Tibial nerve (tissue), 4 donors: ENCODE measurements around the gene LTBP1. TPM values are rescaled to one million over a fixed set of nuclear protein-coding genes. Genes with fewer than 3 reads are reported as not detected.

Source experiments
- DNase-seq, 2 donors: peaks; one replicate each; pipeline ENCODE4 v3.0.0-alpha.2; 2019; ENCODE audit warnings: low spot score in 2 of 2
- H3K27ac ChIP-seq, 4 donors: fragments of 200-600 bp; sonication (generic) in 3 of 4; one replicate each; pipeline ENCODE4 v1.5.1; 2017 to 2019; ENCODE audit warnings: mild to moderate bottlenecking in 1 of 4
- H3K27me3 ChIP-seq, 2 donors: fragments of 200-600 bp; sonication (generic) in 1 of 2; one replicate each; pipeline versions ENCODE4 v1.5.1 to v1.6.0; 2017 to 2019
- H3K36me3 ChIP-seq, 3 donors: fragments of 200-600 bp; sonication (generic); one replicate each; pipeline ENCODE4 v1.5.1; 2018 to 2019
- H3K4me1 ChIP-seq, 4 donors: fragments of 200-600 bp; sonication (generic) in 3 of 4; one replicate each; pipeline ENCODE4 v1.5.1; 2017 to 2019
- H3K4me3 ChIP-seq, 4 donors: fragments of 200-600 bp; sonication (generic) in 3 of 4; one replicate each; pipeline ENCODE4 v1.5.1; 2017 to 2019; ENCODE audit warnings: mild to moderate bottlenecking in 1 of 4, moderate library complexity in 1 of 4
- H3K9me3 ChIP-seq, 4 donors: fragments of 200-600 bp; sonication (generic) in 3 of 4; one replicate each; pipeline ENCODE4 v1.5.1; 2017 to 2019
- EP300 ChIP-seq, 2 donors: sonication (generic); formaldehyde crosslinking; IDR thresholded peaks; one replicate each; pipeline ENCODE4 v1.6.1; 2017; ENCODE audit warnings: antibody characterized with exemption in 2 of 2, mild to moderate bottlenecking in 1 of 2
- POLR2A ChIP-seq, 2 donors: fragments of 450-650 bp; IDR thresholded peaks; one replicate each; pipeline ENCODE4 v1.6.1; 2017; ENCODE audit warnings: antibody characterized with exemption in 2 of 2, mild to moderate bottlenecking in 2 of 2, moderate library complexity in 2 of 2
- WGBS, 2 donors: methylation state at CpG; one replicate each; pipeline ENCODE4 v1.1.5; 2018; 5-methylcytosine and 5-hydroxymethylcytosine counted together
- total RNA-seq, 4 donors: library from RNA; depleted of rRNA; stranded (reverse); fragments of >200 nt; gene quantifications; one replicate each; pipeline ENCODE4 v1.1.0, GENCODE V29; 2016
- TF ChIP-seq, protein P1 (sequence below), 5 experiments: fragments of 200-600 bp in 3 of 5; fragments of 450-650 bp in 2 of 5; sonication (generic) in 3 of 5; IDR thresholded peaks; one replicate each; pipeline ENCODE4 v1.5.1; 2016 to 2019; ENCODE audit warnings: antibody characterized with exemption in 5 of 5, mild to moderate bottlenecking in 3 of 5, moderate library complexity in 2 of 5

Gene LTBP1
- total RNA-seq, 4 donors from 2014 or later: 29.4 to 89.8 (median 50.6) TPM

DNA sequence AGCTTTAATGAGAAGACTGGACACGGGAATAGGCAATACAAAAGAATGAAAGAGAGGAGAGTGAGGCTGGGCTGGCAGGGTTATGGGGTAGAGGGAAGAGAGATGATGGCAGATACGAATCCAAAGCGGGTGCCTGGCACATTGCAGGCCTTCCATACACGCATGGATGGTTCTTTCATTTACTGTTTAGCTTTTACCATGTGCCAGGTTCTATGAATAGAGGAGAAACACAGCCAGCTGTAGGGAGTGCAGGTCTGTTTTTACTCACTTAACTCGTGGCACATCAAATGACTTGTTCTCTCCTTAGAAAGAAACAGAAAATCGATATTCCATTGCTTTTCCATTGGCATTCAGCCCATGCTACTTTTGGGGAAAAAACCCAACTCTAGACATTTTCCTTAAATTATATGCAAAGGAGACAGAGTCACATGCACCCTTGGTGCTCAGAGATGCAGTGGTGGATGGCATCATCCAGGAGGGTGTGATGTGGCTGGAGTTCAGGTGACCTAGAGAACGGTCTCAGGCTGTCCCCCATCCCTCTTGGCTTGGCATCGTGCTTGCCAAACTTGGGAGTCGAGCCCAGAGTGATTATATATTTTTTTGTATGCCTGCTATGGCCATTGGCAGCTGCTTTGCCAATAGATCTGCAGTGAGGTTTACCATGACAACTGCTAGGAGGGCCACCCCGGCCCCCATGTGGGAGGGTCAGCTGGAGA lies 6.2 kb downstream of the LTBP1 start:
- no peaks in the 10 kb centered on the region for H3K27me3 ChIP-seq
- no peaks in the 10 kb centered on the region for H3K9me3 ChIP-seq
- no peaks in the 10 kb centered on the region for H3K36me3 ChIP-seq
- H3K4me1 ChIP-seq: peaks cover 0 to 4% (median 1%) of the 10 kb centered on the region in 4 donors
- WGBS, 2 donors: 78 to 86% methylated on average over 10 of the region's 10 CpGs
- no peak for DNase-seq
- no peak overlapping the region for H3K27ac ChIP-seq
- TF ChIP-seq, protein P1, sequence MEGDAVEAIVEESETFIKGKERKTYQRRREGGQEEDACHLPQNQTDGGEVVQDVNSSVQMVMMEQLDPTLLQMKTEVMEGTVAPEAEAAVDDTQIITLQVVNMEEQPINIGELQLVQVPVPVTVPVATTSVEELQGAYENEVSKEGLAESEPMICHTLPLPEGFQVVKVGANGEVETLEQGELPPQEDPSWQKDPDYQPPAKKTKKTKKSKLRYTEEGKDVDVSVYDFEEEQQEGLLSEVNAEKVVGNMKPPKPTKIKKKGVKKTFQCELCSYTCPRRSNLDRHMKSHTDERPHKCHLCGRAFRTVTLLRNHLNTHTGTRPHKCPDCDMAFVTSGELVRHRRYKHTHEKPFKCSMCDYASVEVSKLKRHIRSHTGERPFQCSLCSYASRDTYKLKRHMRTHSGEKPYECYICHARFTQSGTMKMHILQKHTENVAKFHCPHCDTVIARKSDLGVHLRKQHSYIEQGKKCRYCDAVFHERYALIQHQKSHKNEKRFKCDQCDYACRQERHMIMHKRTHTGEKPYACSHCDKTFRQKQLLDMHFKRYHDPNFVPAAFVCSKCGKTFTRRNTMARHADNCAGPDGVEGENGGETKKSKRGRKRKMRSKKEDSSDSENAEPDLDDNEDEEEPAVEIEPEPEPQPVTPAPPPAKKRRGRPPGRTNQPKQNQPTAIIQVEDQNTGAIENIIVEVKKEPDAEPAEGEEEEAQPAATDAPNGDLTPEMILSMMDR (IDR thresholded peaks at IDR 0.05): no peak
- TF ChIP-seq POLR2A (IDR thresholded peaks at IDR 0.05) (no peak), EP300 (IDR thresholded peaks at IDR 0.05) (no peak)
- H3K4me3 ChIP-seq: no peak overlapping the region

DNA sequence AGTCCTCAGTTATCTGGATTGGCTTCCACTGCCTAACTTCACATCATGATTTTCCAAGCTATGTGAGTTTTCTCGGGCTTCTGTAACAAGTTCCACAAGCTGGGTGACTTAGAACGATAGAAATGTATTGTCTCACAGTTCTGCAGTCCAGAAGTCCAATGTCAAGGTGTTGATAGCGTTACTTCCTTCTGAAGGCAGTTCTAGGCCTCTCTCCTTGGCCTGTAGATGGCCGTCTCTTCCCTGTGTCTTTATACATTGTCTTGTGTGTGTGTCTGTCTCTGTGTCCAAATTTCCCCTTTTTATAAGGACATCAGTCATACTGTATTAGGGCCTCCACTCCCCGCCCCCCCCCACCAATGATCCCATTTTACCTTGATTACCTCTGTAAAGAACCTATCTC lies 7.5 kb downstream of the LTBP1 start:
- Histone ChIP-seq H3K4me1 (no peaks in the 10 kb centered on the region), H3K27me3 (no peaks in the 10 kb centered on the region), H3K4me3 (no peak overlapping the region), H3K36me3 (no peaks in the 10 kb centered on the region), H3K9me3 (no peaks in the 10 kb centered on the region), H3K27ac (no peak overlapping the region)
- no peak for DNase-seq
- 93 to 95% methylated on average over 5 of the region's 5 CpGs for WGBS, 2 donors
- TF ChIP-seq POLR2A (IDR thresholded peaks at IDR 0.05): no peak
- no peak for TF ChIP-seq EP300 (IDR thresholded peaks at IDR 0.05)
- TF ChIP-seq, protein P1 (IDR thresholded peaks at IDR 0.05): no peak

DNA sequence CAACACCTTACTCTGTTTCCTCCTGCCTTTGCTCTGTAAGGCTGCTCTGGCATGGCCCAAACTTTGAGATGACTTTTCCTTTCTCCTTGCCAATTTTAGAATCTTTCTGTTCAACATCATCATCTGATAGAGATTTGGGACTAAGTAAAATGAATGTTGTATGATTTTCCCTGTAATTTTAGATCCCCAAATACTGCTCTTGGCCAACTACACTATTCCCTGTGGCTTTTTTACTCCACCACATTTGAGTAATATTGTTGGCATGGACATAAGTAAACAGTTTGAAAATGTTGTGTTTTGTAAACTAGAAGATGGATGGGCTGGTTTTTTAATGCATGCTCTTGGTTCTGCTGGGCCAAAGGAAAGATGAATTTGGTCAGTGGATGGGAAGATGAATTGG lies 12.1 kb downstream of the LTBP1 start:
- Histone ChIP-seq H3K27me3 (no peaks in the 10 kb centered on the region), H3K9me3 (no peaks in the 10 kb centered on the region), H3K36me3 (no peaks in the 10 kb centered on the region), H3K27ac (no peak overlapping the region), H3K4me1 (peaks cover 0 to 4% (median 0%) of the 10 kb centered on the region in 4 donors), H3K4me3 (no peak overlapping the region)
- TF ChIP-seq EP300 (IDR thresholded peaks at IDR 0.05) (no peak), POLR2A (IDR thresholded peaks at IDR 0.05) (no peak)
- TF ChIP-seq, protein P1 (IDR thresholded peaks at IDR 0.05): no peak
- no peak for DNase-seq

DNA sequence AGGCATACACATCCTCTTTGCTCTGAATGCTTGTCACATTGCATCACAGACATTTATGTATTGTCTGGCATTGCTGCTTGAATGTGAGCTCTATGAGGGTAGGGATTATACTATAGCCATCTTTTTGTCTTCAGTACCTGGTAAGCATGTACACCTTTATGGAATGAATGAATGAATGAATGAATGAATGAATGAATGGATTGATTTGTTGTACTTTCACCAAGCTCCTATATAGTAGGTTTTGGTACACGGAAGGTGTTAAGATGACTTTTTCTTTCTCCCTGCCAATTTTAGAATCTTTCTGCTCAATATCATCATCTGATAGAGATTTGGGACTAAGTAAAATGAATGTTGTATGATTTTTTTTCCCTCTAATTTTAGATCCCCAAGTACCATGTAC lies 13.5 kb downstream of the LTBP1 start:
- H3K36me3 ChIP-seq: no peaks in the 10 kb centered on the region

More for the DNA sequence above, 13.5 kb downstream of the LTBP1 start:
- Histone ChIP-seq H3K27me3 (no peaks in the 10 kb centered on the region), H3K27ac (no peak overlapping the region), H3K9me3 (no peaks in the 10 kb centered on the region), H3K4me1 (peaks cover 0 to 4% (median 0%) of the 10 kb centered on the region in 4 donors), H3K4me3 (no peak overlapping the region)
- 95% methylated on average over 1 of the region's 1 CpG for WGBS, 2 donors
- TF ChIP-seq EP300 (IDR thresholded peaks at IDR 0.05) (no peak), POLR2A (IDR thresholded peaks at IDR 0.05) (no peak)
- TF ChIP-seq, protein P1 (IDR thresholded peaks at IDR 0.05): no peak
- no peak for DNase-seq
